ENCODE results near the gene CSRNP3.

CSRNP3 gene, protein sequence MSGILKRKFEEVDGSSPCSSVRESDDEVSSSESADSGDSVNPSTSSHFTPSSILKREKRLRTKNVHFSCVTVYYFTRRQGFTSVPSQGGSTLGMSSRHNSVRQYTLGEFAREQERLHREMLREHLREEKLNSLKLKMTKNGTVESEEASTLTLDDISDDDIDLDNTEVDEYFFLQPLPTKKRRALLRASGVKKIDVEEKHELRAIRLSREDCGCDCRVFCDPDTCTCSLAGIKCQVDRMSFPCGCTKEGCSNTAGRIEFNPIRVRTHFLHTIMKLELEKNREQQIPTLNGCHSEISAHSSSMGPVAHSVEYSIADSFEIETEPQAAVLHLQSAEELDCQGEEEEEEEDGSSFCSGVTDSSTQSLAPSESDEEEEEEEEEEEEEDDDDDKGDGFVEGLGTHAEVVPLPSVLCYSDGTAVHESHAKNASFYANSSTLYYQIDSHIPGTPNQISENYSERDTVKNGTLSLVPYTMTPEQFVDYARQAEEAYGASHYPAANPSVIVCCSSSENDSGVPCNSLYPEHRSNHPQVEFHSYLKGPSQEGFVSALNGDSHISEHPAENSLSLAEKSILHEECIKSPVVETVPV

DNA sequence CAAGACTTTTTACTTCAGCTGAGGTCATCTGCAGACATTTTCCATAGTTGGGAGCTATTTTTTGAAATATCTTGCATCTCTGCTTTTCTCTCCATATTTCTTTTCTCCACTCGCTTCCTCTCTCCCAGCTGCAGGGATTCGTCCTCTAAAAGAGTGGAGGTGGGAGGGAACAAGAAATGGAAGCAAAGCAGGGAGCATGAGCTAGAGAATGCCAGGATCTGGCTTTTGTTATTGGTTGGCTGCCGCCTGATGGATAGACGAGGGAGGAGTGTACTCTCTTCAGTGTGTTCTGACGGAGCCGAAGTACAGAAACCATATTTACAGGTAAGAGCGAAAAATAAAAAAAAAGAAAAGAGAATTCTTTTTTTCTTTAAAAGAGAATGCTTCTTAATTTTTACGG, at the start of gene CSRNP3:
TSS of gene CSRNP3 (plus strand) at position 282 of the 400 bp plus-strand sequence. CDS start 125,368 bp downstream, outside the sequence.
- TF ChIP-seq, protein P1, sequence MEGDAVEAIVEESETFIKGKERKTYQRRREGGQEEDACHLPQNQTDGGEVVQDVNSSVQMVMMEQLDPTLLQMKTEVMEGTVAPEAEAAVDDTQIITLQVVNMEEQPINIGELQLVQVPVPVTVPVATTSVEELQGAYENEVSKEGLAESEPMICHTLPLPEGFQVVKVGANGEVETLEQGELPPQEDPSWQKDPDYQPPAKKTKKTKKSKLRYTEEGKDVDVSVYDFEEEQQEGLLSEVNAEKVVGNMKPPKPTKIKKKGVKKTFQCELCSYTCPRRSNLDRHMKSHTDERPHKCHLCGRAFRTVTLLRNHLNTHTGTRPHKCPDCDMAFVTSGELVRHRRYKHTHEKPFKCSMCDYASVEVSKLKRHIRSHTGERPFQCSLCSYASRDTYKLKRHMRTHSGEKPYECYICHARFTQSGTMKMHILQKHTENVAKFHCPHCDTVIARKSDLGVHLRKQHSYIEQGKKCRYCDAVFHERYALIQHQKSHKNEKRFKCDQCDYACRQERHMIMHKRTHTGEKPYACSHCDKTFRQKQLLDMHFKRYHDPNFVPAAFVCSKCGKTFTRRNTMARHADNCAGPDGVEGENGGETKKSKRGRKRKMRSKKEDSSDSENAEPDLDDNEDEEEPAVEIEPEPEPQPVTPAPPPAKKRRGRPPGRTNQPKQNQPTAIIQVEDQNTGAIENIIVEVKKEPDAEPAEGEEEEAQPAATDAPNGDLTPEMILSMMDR (IDR thresholded peaks at IDR 0.05) = no peak
- peak; percentile 72 for DNase-seq (ENCODE audit: low spot score)
- peak within 1 kb of the TSS; percentile 66 for H3K4me3 ChIP-seq
- H3K27ac ChIP-seq = no peak within 1 kb of the TSS

DNA sequence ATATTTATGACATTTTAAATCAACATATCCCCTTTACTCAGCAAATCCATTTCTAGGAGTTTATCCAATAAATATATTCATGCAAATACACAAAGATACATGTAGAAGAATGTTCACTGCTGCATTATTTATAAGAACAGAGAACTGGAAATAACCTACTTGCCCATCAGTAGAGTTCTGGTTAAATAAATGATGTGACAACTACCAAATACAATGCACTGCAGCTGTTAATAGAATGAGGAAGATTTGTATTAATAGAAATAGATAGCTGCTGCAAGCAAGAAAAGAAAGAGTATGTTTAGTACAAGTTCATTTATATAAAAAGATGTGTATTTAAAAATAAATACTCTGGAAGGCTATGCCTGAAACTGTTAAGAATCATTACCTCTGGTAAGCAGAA, 49.3 kb upstream of the CSRNP3 start:
- TF ChIP-seq, protein P1 (IDR thresholded peaks at IDR 0.05) = no peak
- Histone ChIP-seq H3K4me3 (no peak overlapping the region), H3K27ac (no peak overlapping the region)
- no peak for DNase-seq (ENCODE audit: low spot score)

DNA sequence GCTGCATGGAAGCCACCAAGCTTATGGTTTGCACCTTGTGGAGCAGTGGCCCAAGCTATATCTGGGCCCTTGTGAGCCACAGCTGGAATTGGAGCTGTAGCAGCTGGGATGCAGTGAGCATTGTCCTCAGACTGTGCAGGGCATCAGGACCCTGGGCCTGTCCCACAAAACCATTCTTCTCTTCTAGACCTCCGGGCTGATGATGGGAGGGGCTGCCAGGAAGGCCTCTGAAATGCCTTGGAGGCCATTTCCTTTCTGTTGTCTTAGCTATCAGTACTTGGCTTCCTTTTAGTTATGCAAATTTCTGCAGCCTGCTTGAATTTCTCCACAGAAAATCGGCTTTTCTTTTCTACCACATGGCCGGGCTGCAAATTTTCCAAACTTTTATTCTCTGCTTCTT, 46.4 kb upstream of the CSRNP3 start:
- no peak overlapping the region for H3K27ac ChIP-seq
- no peak overlapping the region for H3K4me3 ChIP-seq
- TF ChIP-seq, protein P1 (IDR thresholded peaks at IDR 0.05) = no peak
- no peak for DNase-seq (ENCODE audit: low spot score)

DNA sequence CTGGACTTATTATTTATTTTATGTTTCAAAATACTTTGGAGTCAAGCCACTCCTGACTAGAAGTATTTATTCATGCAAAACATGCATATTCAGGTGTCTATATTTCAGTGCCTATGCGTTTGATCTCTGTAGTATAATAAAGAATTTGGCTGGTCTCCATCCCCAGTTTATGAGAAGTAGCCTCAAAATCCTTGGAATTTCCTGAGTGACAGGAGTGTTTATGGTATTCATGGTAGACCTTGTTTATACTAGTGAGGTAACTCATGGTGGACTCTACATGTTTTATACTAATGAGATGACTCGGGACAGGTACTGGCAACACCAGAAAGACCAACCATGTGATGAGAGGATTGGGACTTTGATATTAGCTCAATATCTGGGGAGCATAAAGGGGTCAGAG, 43.9 kb upstream of the CSRNP3 start:
- DNase-seq (ENCODE audit: low spot score) = no peak
- no peak overlapping the region for H3K27ac ChIP-seq
- TF ChIP-seq, protein P1 (IDR thresholded peaks at IDR 0.05) = no peak
- no peak overlapping the region for H3K4me3 ChIP-seq

DNA sequence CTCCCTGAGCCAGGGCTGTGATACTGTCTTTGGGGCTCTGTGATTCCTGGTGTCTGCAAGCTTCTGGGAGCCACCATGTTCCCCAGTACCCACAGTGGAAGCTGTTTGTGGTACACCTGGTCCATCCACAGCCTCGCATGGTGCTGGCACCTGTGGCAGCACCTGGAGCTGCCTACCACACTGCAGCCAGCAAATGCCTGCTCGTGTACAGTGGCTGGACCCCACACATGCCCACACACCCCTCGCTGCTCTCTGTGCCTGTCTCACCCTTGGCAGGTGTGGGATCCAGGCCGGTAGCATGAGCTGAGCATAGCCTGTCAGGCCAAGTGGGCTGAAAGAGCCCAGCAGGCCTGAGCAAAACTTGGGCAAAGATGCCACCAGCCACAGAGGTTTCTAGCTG, 41.8 kb upstream of the CSRNP3 start:
- TF ChIP-seq, protein P1 (IDR thresholded peaks at IDR 0.05) = no peak
- Histone ChIP-seq H3K27ac (no peak overlapping the region), H3K4me3 (no peak overlapping the region)
- DNase-seq (ENCODE audit: low spot score) = no peak

DNA sequence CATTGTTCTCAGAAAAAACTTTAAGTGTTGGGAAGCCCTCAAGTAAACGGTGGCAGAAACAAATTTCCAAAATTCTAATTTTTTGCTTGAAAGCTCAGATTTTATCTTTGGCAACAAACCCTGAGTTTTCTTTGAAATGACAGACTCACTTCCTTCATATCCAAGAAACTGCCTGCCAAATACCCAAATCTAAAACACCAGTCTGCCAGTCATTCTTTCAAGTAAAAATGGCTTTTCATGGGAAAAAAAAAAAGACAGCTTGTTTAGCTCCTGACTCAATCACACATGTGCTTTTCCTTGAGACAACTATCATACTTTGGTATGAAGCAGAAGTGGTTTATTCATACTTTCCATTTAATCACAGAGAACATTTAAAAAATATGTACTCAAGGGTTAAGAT, 40.6 kb upstream of the CSRNP3 start:
- H3K4me3 ChIP-seq = no peak overlapping the region
- no peak overlapping the region for H3K27ac ChIP-seq
- DNase-seq (ENCODE audit: low spot score) = no peak
- TF ChIP-seq, protein P1 (IDR thresholded peaks at IDR 0.05) = no peak

DNA sequence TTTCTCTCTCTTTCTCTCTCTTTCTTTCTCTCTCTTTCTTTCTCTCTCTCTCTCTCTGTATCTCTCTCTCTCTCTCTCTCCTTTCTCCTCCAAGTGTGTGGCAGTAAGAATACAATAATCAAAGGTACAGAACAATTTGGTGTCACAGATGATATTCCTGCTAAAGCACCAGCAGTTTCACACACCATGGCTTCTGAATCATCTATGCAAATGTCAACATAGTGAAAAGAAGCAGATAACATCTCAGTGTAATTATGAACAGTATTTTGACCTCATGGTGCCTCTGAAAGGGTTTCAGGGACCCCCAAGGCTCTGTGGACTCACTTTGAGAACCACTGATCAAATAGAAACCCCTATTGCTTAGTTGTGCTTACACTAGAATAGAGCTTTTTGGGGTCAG, 38.5 kb upstream of the CSRNP3 start:
- DNase-seq (ENCODE audit: low spot score) = no peak
- TF ChIP-seq, protein P1 (IDR thresholded peaks at IDR 0.05) = no peak
- H3K4me3 ChIP-seq = no peak overlapping the region
- no peak overlapping the region for H3K27ac ChIP-seq
